Astrocyte (in vitro differentiated cells and primary cell): ENCODE results near the gene ABCC8. TPM values are rescaled to one million over a fixed set of nuclear protein-coding genes. Genes with fewer than 3 reads are reported as not detected.

Source experiments
- DNase-seq: peaks from one replicate; pipeline ENCODE4 v3.0.0-alpha.2; 2010; ENCODE audit warnings: low read depth
- FAIRE-seq: peaks from 2 replicates; lab custom pipeline; 2011; peaks lifted over from hg19 to GRCh38; lab: Jason Lieb, UNC
- H2AFZ ChIP-seq: 2 replicates; pipeline ENCODE4 v1.6.0; 2012; ENCODE audit warnings: low read depth, low read length, inconsistent platforms
- H3K27ac ChIP-seq: 2 replicates; pipeline ENCODE4 v1.5.1; 2011; ENCODE audit warnings: low read depth, low read length, inconsistent platforms
- H3K27me3 ChIP-seq: 2 replicates; pipeline ENCODE4 v1.6.0; 2011; ENCODE audit warnings: low read length, inconsistent platforms; ENCODE audit not compliant: insufficient read depth
- H3K36me3 ChIP-seq: 2 replicates; pipeline ENCODE4 v1.5.1; 2011; ENCODE audit warnings: low read length, inconsistent platforms; ENCODE audit not compliant: insufficient read depth
- H3K4me1 ChIP-seq: 2 replicates; pipeline ENCODE4 v1.5.1; 2011; ENCODE audit warnings: low read length, inconsistent platforms; ENCODE audit not compliant: insufficient read depth
- H3K4me2 ChIP-seq: 2 replicates; pipeline ENCODE4 v1.6.0; 2012; ENCODE audit warnings: low read length, inconsistent platforms
- H3K4me3 ChIP-seq: 2 replicates; pipeline ENCODE4 v1.5.1; 2011; ENCODE audit warnings: low read depth, mild to moderate bottlenecking, low read length, inconsistent platforms; ENCODE audit not compliant: insufficient read depth
- H3K79me2 ChIP-seq: 2 replicates; pipeline ENCODE4 v1.6.0; 2012; ENCODE audit warnings: mild to moderate bottlenecking, low read length, inconsistent platforms; ENCODE audit not compliant: insufficient read depth
- H3K9ac ChIP-seq: 2 replicates; pipeline ENCODE4 v1.6.0; 2012; ENCODE audit warnings: mild to moderate bottlenecking, low read length, inconsistent platforms
- H3K9me3 ChIP-seq: 2 replicates; pipeline ENCODE4 v1.5.1; 2012; ENCODE audit warnings: low read depth, mild to moderate bottlenecking, low read length, inconsistent platforms; ENCODE audit not compliant: insufficient read depth
- H4K20me1 ChIP-seq: 2 replicates; pipeline ENCODE4 v1.6.0; 2012; ENCODE audit warnings: low read length, inconsistent platforms; ENCODE audit not compliant: insufficient read depth
- H3K27ac Mint-ChIP-seq: one replicate; pipeline ENCODE4 v1.8.0; 2021; ENCODE audit warnings: mild to moderate bottlenecking, mixed read lengths; ENCODE audit not compliant: unreplicated experiment
- H3K27me3 Mint-ChIP-seq: one replicate; pipeline ENCODE4 v1.8.0; 2021; ENCODE audit warnings: low read depth, mixed read lengths; ENCODE audit not compliant: unreplicated experiment
- H3K36me3 Mint-ChIP-seq: one replicate; pipeline ENCODE4 v1.8.0; 2021; ENCODE audit warnings: low read depth, mixed read lengths; ENCODE audit not compliant: unreplicated experiment
- H3K4me1 Mint-ChIP-seq: one replicate; pipeline ENCODE4 v1.8.0; 2021; ENCODE audit warnings: low read depth, mixed read lengths; ENCODE audit not compliant: unreplicated experiment
- H3K4me3 Mint-ChIP-seq: one replicate; pipeline ENCODE4 v1.8.0; 2021; ENCODE audit warnings: mild to moderate bottlenecking, moderate library complexity, mixed read lengths; ENCODE audit not compliant: unreplicated experiment
- H3K9me3 Mint-ChIP-seq: one replicate; pipeline ENCODE4 v1.8.0; 2021; ENCODE audit warnings: mild to moderate bottlenecking, mixed read lengths; ENCODE audit not compliant: unreplicated experiment
- CTCF ChIP-seq: IDR thresholded peaks from 2 replicates; pipeline ENCODE4 v1.5.1; 2011; ENCODE audit warnings: low read depth, mild to moderate bottlenecking, inconsistent platforms, low read length, moderate library complexity; ENCODE audit not compliant: insufficient read depth
- EZH2 ChIP-seq: IDR thresholded peaks from 2 replicates; pipeline ENCODE4 v1.6.1; 2012; ENCODE audit warnings: mild to moderate bottlenecking, low read length, inconsistent platforms; ENCODE audit not compliant: insufficient read depth
- total RNA-seq: library from RNA; stranded (reverse); gene quantifications from 2 replicates; pipeline ENCODE4 v1.2.1, GENCODE V29; 2021

The ABCC8 gene
- total RNA-seq, 1 donor from 2014 or later: not detected

DNA sequence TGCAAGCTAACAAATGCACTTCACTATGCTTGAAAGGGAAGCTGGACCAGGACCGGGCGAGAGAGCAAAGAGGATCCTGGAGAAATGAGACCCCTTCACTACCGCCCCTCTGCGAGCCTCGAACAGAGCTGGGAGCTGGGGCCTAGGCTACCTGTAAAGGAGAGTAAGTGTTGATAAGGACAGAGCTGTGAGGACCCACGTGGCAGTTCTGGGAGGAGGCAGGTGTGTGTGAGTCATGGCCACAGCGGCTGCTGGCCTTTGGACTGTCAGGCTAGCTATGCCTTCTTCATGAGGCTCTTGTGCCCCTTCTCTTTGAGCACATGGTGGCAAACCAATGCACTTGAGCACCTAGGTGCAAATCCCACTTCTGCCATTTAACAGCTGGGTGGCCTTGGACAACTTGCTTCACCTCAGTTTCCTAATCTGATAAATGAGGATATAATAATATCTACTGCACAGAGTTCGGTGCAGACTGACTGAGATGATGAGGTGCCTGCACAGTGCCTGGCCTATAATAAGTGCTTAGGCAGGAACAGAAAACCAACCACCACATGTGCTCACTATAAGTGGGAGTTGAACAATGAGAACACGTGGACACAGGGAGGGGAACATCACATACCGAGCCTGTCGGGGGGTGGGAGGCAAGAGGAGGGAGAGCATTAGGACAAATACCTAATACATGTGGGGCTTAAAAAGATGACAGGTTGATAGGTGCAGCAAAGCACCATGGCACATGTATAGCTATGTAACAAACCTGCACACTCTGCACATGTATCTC lies 52.9 kb downstream of the ABCC8 start:
- H3K4me2 ChIP-seq: no peak overlapping the region
- Mint-ChIP-seq H3K4me3 (no peak overlapping the region), H3K4me1 (no peaks in the 10 kb centered on the region), H3K27me3 (peaks cover 49% of the 10 kb centered on the region), H3K36me3 (no peaks in the 10 kb centered on the region), H3K27ac (no peak overlapping the region), H3K9me3 (no peaks in the 10 kb centered on the region)
- FAIRE-seq (no peak), DNase-seq (no peak)
- H3K4me1 ChIP-seq: no peaks in the 10 kb centered on the region
- no peak overlapping the region for H2AFZ ChIP-seq
- no peaks in the 10 kb centered on the region for H3K36me3 ChIP-seq
- no peaks in the 10 kb centered on the region for H3K9me3 ChIP-seq
- TF ChIP-seq CTCF: no peak
- no peak for TF ChIP-seq EZH2
- no peaks in the 10 kb centered on the region for H3K79me2 ChIP-seq
- no peak overlapping the region for H3K4me3 ChIP-seq
- H3K27me3 ChIP-seq: peaks cover 21% of the 10 kb centered on the region
- H3K27ac ChIP-seq: no peak overlapping the region
- H3K9ac ChIP-seq: no peak overlapping the region
- H4K20me1 ChIP-seq: no peaks in the 10 kb centered on the region

DNA sequence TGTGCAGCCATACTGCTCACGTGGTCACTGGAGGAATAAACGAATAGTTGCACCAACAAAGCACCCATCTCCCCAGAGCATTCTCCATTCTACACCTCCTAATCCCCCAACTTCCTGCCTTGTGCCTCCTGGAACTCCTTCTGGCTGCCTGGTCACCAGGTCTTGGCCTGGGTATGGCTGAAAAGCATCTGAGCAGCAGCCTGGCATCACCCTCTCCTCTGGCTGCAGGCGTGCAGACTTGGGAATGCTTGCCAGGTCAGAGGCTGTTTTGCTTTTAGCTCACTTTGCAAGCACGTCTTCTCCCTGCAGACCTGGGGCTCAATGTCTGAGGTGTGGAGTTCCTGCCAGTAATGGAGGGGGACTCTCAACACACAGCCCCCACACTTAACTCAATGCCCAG lies 54.9 kb downstream of the ABCC8 start:
- no peaks in the 10 kb centered on the region for H3K9me3 Mint-ChIP-seq
- Histone ChIP-seq H2AFZ (no peak overlapping the region), H3K9me3 (no peaks in the 10 kb centered on the region), H3K4me2 (no peak overlapping the region), H3K36me3 (no peaks in the 10 kb centered on the region), H3K27ac (no peak overlapping the region), H3K4me1 (no peaks in the 10 kb centered on the region), H3K79me2 (no peaks in the 10 kb centered on the region), H3K27me3 (peaks cover 25% of the 10 kb centered on the region), H3K9ac (no peak overlapping the region), H4K20me1 (no peaks in the 10 kb centered on the region), H3K4me3 (no peak overlapping the region)
- H3K27me3 Mint-ChIP-seq: peaks cover 57% of the 10 kb centered on the region
- no peaks in the 10 kb centered on the region for H3K4me1 Mint-ChIP-seq
- H3K4me3 Mint-ChIP-seq: no peak overlapping the region
- no peak for DNase-seq
- no peaks in the 10 kb centered on the region for H3K36me3 Mint-ChIP-seq
- FAIRE-seq: no peak
- TF ChIP-seq CTCF: no peak
- no peak for TF ChIP-seq EZH2
- no peak overlapping the region for H3K27ac Mint-ChIP-seq

DNA sequence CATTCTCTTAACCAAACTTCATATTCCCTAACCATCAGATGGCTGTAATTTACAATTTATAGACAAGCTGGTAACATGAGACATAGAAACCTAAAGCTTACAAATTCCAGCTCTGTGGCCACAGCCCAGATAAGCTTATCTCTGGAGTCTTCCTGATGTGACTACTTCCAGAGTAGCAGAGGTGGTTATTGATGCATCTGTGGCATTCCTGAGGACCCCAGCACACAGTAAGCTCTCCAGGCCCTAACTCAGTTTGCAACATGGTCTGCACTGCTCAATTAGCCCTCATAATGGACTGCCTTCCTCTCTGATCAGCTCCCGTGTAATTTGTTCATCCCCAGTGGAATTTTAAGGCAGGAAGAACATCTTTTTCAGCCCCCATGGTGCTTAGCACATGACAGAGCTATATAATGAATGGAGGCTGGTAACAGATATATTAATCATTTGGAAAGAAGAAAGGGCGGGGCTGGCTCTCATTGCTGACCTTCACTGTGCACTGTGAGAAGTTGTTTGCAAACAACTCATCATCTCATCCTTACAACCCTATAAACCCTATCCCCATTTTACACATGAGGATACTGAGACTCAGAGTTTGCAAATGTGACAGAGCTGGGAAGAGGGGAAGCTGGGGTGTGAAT lies 58.1 kb downstream of the ABCC8 start:
- H3K27me3 Mint-ChIP-seq: peaks cover 82% of the 10 kb centered on the region
- Histone ChIP-seq H3K36me3 (no peaks in the 10 kb centered on the region), H2AFZ (no peak overlapping the region), H3K27ac (no peak overlapping the region), H3K79me2 (no peaks in the 10 kb centered on the region), H3K9ac (no peak overlapping the region), H3K27me3 (peaks cover 25% of the 10 kb centered on the region), H3K4me3 (no peak overlapping the region), H3K4me2 (no peak overlapping the region), H3K9me3 (no peaks in the 10 kb centered on the region), H3K4me1 (no peaks in the 10 kb centered on the region), H4K20me1 (no peaks in the 10 kb centered on the region)
- DNase-seq (peak; percentile 5), FAIRE-seq (no peak)
- no peaks in the 10 kb centered on the region for H3K4me1 Mint-ChIP-seq
- H3K9me3 Mint-ChIP-seq: no peaks in the 10 kb centered on the region
- TF ChIP-seq CTCF (no peak), EZH2 (no peak)
- H3K27ac Mint-ChIP-seq: no peak overlapping the region
- H3K36me3 Mint-ChIP-seq: no peaks in the 10 kb centered on the region
- no peak overlapping the region for H3K4me3 Mint-ChIP-seq
